ENCODE measurements around the gene CYB561A3. TPM values are rescaled to one million over a fixed set of nuclear protein-coding genes. Genes with fewer than 3 reads are reported as not detected.

The CYB561A3 gene
- total and polyA plus RNA-seq, 2 experiments from 2014 or later, result 9.8 to 30.8 TPM

GRCh38 chr11:61309141-61309540, 52.5 kb downstream of the CYB561A3 start:
- Mint-ChIP-seq H3K9me3 (no peaks in the 10 kb centered on the region), H3K27me3 (ENCODE audit: insufficient read depth, low read depth, poor library complexity) (no peaks in the 10 kb centered on the region), H3K27ac (no peak overlapping the region), H3K4me1 (no peaks in the 10 kb centered on the region), H3K36me3 (ENCODE audit: low read depth) (peaks cover 37% of the 10 kb centered on the region), H3K4me3 (no peak overlapping the region)
- peaks cover 77% of the 10 kb centered on the region for H3K36me3 ChIP-seq (ENCODE audit: insufficient read depth)
- H3K4me1 ChIP-seq (ENCODE audit: insufficient read depth), result no peaks in the 10 kb centered on the region
- no peak for TF ChIP-seq JUNB (IDR thresholded peaks at IDR 0.05; ENCODE audit: unreplicated experiment)
- TF ChIP-seq ZNF462 (CRISPR knock-in tag; IDR thresholded peaks at IDR 0.05), result no peak
- TF ChIP-seq POLR2AphosphoS5 (IDR thresholded peaks at IDR 0.05; ENCODE audit: low read depth), result no peak
- no peak for TF ChIP-seq ZNF331 (CRISPR knock-in tag; IDR thresholded peaks at IDR 0.05; ENCODE audit: low read depth)
- no peak for TF ChIP-seq ZNF114 (CRISPR knock-in tag; IDR thresholded peaks at IDR 0.05)
- TF ChIP-seq CTCF (conservative IDR thresholded peaks at IDR 0.05; ENCODE audit: low read depth in 2 of 2), result no peak
- TF ChIP-seq STAT1 (IDR thresholded peaks at IDR 0.05; ENCODE audit: unreplicated experiment), result no peak
- no peak for TF ChIP-seq EZH2 (IDR thresholded peaks at IDR 0.05; ENCODE audit: low read depth, unreplicated experiment)
- TF ChIP-seq, protein P1, sequence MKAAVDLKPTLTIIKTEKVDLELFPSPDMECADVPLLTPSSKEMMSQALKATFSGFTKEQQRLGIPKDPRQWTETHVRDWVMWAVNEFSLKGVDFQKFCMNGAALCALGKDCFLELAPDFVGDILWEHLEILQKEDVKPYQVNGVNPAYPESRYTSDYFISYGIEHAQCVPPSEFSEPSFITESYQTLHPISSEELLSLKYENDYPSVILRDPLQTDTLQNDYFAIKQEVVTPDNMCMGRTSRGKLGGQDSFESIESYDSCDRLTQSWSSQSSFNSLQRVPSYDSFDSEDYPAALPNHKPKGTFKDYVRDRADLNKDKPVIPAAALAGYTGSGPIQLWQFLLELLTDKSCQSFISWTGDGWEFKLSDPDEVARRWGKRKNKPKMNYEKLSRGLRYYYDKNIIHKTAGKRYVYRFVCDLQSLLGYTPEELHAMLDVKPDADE (IDR thresholded peaks at IDR 0.05), result no peak
- no peak for TF ChIP-seq REST (IDR thresholded peaks at IDR 0.05; ENCODE audit: unreplicated experiment)
- DNase-seq (ENCODE audit: low spot score) (no peak), ATAC-seq (no peak)
- H3K27ac ChIP-seq (ENCODE audit: low read depth), result no peak overlapping the region
- H3K4me2 ChIP-seq, result no peak overlapping the region
- H3K27me3 ChIP-seq (ENCODE audit: insufficient read depth), result no peaks in the 10 kb centered on the region
- peaks cover 33% of the 10 kb centered on the region for H4K20me1 ChIP-seq (replicated peaks; ENCODE audit: insufficient read depth)
- H3K9me2 ChIP-seq (ENCODE audit: insufficient read depth), result no peaks in the 10 kb centered on the region
- peaks cover 5% of the 10 kb centered on the region; the same call in 1 of the 2 replicates for H3K79me2 ChIP-seq (replicated peaks; ENCODE audit: insufficient read depth)
- H2AFZ ChIP-seq, result no peak overlapping the region
- H3F3A ChIP-seq (replicated peaks; ENCODE audit: low read depth), result 0 out of 2 replicates have a peak, but pooled peaks cover 7% of the 10 kb centered on the region
- no peak overlapping the region for H3K4me3 ChIP-seq

All from GM23338 (cell line).